Fibroblast of lung (primary cell): Measurements from ENCODE around the gene ETNK2. TPM values are rescaled to one million over a fixed set of nuclear protein-coding genes. Genes with fewer than 3 reads are reported as not detected.

Experiments
- DNase-seq, 2 donors: peaks; one replicate each; pipeline versions ENCODE4 v3.0.0 to v3.0.0-alpha.2; 2010; ENCODE audit warnings: low read depth in 2 of 2
- H2AFZ ChIP-seq: 2 replicates; pipeline ENCODE4 v1.5.1; 2012; ENCODE audit warnings: low read length, control low read depth, inconsistent platforms
- H3K27ac ChIP-seq: 2 replicates; pipeline ENCODE4 v1.5.1; 2011; ENCODE audit warnings: low read length, control low read depth; ENCODE audit not compliant: insufficient read depth
- H3K27me3 ChIP-seq: 2 replicates; pipeline ENCODE4 v1.5.1; 2011; ENCODE audit warnings: mild to moderate bottlenecking, low read length; ENCODE audit not compliant: control insufficient read depth, insufficient read depth
- H3K36me3 ChIP-seq: 2 replicates; pipeline ENCODE4 v1.5.1; 2011; ENCODE audit warnings: low read length; ENCODE audit not compliant: control insufficient read depth, insufficient read depth
- H3K4me1 ChIP-seq: 2 replicates; pipeline ENCODE4 v1.5.1; 2011; ENCODE audit warnings: low read length; ENCODE audit not compliant: control insufficient read depth, insufficient read depth; ENCODE audit errors: extremely low read depth
- H3K4me2 ChIP-seq: 2 replicates; pipeline ENCODE4 v1.5.1; 2011; ENCODE audit warnings: low read length, control low read depth; ENCODE audit not compliant: insufficient read depth; ENCODE audit errors: extremely low read depth
- H3K4me3 ChIP-seq, 4 experiments: fragments of 200-600 bp in 1 of 4; sonication (generic) in 1 of 4; replicated peaks in 1 of 4; 2 replicates each; pipeline ENCODE4 v1.5.1; 2011 to 2016; ENCODE audit warnings: low read length in 4 of 4, low read depth in 3 of 4, mild to moderate bottlenecking in 3 of 4, control low read depth in 2 of 4, inconsistent platforms in 1 of 4, mixed read lengths in 1 of 4; ENCODE audit not compliant: insufficient read depth in 1 of 4; ENCODE audit errors: control extremely low read depth in 1 of 4
- H3K79me2 ChIP-seq: 2 replicates; pipeline ENCODE4 v1.5.1; 2012; ENCODE audit warnings: mild to moderate bottlenecking, low read length, inconsistent platforms; ENCODE audit not compliant: control insufficient read depth, insufficient read depth
- H3K9ac ChIP-seq: 2 replicates; pipeline ENCODE4 v1.5.1; 2011; ENCODE audit warnings: mild to moderate bottlenecking, low read length, control low read depth; ENCODE audit not compliant: insufficient read depth
- H3K9me3 ChIP-seq: 2 replicates; pipeline ENCODE4 v1.5.1; 2012; ENCODE audit warnings: low read depth, low read length; ENCODE audit not compliant: control insufficient read depth, insufficient read depth
- H4K20me1 ChIP-seq: 2 replicates; pipeline ENCODE4 v1.5.1; 2011; ENCODE audit warnings: low read length; ENCODE audit not compliant: control insufficient read depth, insufficient read depth; ENCODE audit errors: extremely low read depth
- EZH2 ChIP-seq: IDR thresholded peaks from 2 replicates; pipeline ENCODE4 v1.5.1; 2012; ENCODE audit warnings: low read length, control low read depth, mild to moderate bottlenecking; ENCODE audit errors: missing control alignments
- polyA plus RNA-seq, 2 donors: library from polyadenylated mRNA; depleted of rRNA in 1 of 2; stranded (reverse) in 1 of 2; unstranded in 1 of 2; fragments of >200 nt; gene quantifications; 2 replicates each; pipeline ENCODE4 v1.2.1, GENCODE V29; 2011 to 2012; ENCODE audit warnings: missing spikeins in 1 of 2
- total RNA-seq: library from RNA; depleted of rRNA; stranded (reverse); fragments of >200 nt; gene quantifications from 2 replicates; pipeline ENCODE4 v1.2.1, GENCODE V29; 2014
- TF ChIP-seq, protein P1 (sequence below), 2 donors: IDR thresholded peaks in 1 of 2; conservative IDR thresholded peaks in 1 of 2; 1 replicate in 1 of 2; 2 replicates in 1 of 2; pipeline ENCODE4 v1.5.1; 2011 to 2012; ENCODE audit warnings: low read length in 2 of 2, control low read depth in 1 of 2, inconsistent platforms in 1 of 2, low read depth in 1 of 2, mild to moderate bottlenecking in 1 of 2

The ETNK2 gene
- total and polyA plus RNA-seq, 2 donors (not counting 1 experiment from before 2014, with no cell fraction given), result 1.7 to 4.0 TPM

DNA sequence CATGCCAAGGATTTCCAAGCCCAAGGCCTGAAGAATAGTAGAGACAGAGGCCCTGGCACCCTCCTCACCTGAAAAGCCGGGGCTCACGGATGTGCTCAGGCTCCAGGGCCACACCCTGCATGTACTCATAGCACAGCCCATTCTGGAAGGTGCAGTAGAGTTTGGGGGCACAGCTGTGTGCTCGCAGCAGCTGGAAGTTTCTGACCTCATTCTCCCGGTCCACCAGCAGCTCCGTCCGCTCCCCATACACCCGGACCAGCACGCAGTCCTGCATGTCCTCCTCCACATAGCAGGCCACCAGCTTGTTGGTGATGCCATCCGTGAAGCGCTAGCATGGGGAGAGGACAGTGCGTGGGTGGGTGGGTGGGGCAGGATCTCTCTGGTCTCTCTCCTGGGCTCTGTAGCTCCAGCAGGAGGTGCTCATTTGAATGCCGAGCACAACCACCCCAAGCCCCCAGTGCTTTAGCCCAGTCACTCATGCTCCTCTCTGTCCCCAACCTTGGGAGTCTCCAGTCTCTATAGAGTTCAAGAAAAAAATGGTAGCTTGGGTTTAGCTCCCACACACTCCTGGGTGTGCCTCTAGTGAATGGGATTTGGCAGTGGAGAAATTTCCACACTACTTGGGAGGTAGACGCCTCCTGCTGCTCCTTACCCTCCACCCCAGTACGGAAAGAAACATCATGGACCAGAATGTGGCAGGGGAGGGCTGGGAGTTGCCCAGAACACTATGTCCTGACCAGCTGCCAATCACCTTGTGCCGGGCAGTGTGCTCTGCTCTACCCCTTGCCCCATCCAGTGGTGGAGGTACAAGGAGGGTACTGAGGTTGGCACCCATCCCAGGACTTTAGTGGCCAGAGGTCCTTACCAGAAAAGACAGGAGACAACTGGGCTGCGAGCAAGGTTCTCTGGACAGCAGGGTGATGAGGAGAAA, 1.9 kb downstream of the ETNK2 start:
- Histone ChIP-seq H3K9me3 (no peaks in the 10 kb centered on the region), H3K79me2 (no peaks in the 10 kb centered on the region), H3K4me1 (no peaks in the 10 kb centered on the region), H3K4me2 (no peak overlapping the region), H3K27ac (no peak overlapping the region), H2AFZ (no peak overlapping the region), H3K27me3 (peaks cover 29% of the 10 kb centered on the region), H3K9ac (no peak overlapping the region), H4K20me1 (no peaks in the 10 kb centered on the region), H3K36me3 (no peaks in the 10 kb centered on the region), H3K4me3 (no peak overlapping the region)
- no peak for TF ChIP-seq EZH2
- TF ChIP-seq, protein P1, sequence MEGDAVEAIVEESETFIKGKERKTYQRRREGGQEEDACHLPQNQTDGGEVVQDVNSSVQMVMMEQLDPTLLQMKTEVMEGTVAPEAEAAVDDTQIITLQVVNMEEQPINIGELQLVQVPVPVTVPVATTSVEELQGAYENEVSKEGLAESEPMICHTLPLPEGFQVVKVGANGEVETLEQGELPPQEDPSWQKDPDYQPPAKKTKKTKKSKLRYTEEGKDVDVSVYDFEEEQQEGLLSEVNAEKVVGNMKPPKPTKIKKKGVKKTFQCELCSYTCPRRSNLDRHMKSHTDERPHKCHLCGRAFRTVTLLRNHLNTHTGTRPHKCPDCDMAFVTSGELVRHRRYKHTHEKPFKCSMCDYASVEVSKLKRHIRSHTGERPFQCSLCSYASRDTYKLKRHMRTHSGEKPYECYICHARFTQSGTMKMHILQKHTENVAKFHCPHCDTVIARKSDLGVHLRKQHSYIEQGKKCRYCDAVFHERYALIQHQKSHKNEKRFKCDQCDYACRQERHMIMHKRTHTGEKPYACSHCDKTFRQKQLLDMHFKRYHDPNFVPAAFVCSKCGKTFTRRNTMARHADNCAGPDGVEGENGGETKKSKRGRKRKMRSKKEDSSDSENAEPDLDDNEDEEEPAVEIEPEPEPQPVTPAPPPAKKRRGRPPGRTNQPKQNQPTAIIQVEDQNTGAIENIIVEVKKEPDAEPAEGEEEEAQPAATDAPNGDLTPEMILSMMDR (conservative IDR thresholded peaks at IDR 0.05 in 1 of 2, IDR thresholded peaks at IDR 0.05 in 1 of 2; ENCODE audit: low read depth in 1 of 2, low read length in 2 of 2), result no peak
- DNase-seq, result no peak

- H3K4me3 ChIP-seq, result no peak overlapping the region
- no peak for TF ChIP-seq EZH2
- TF ChIP-seq, protein P1 (conservative IDR thresholded peaks at IDR 0.05 in 1 of 2, IDR thresholded peaks at IDR 0.05 in 1 of 2; ENCODE audit: low read depth in 1 of 2, low read length in 2 of 2), result no peak
- no peaks in the 10 kb centered on the region for H3K9me3 ChIP-seq
- no peak overlapping the region for H3K4me2 ChIP-seq
- DNase-seq, result no peak
- H3K79me2 ChIP-seq, result no peaks in the 10 kb centered on the region
- no peaks in the 10 kb centered on the region for H3K4me1 ChIP-seq
- H4K20me1 ChIP-seq, result no peaks in the 10 kb centered on the region
- H3K36me3 ChIP-seq, result no peaks in the 10 kb centered on the region
- no peak overlapping the region for H2AFZ ChIP-seq
- H3K27ac ChIP-seq, result no peak overlapping the region
- peaks cover 27% of the 10 kb centered on the region for H3K27me3 ChIP-seq
- H3K9ac ChIP-seq, result no peak overlapping the region
Measured at GRCh38 chr1:204149107-204149506, 2.7 kb downstream of the ETNK2 start.

- no peaks in the 10 kb centered on the region for H3K79me2 ChIP-seq
- no peak overlapping the region for H3K4me3 ChIP-seq
- TF ChIP-seq EZH2, result no peak
- TF ChIP-seq, protein P1 (conservative IDR thresholded peaks at IDR 0.05 in 1 of 2, IDR thresholded peaks at IDR 0.05 in 1 of 2; ENCODE audit: low read depth in 1 of 2, low read length in 2 of 2), result no peak
- no peaks in the 10 kb centered on the region for H3K4me1 ChIP-seq
- H3K27me3 ChIP-seq, result peaks cover 23% of the 10 kb centered on the region
- H3K4me2 ChIP-seq, result no peak overlapping the region
- no peak for DNase-seq
- H4K20me1 ChIP-seq, result no peaks in the 10 kb centered on the region
- no peaks in the 10 kb centered on the region for H3K36me3 ChIP-seq
- no peak overlapping the region for H3K27ac ChIP-seq
- no peak overlapping the region for H2AFZ ChIP-seq
- H3K9me3 ChIP-seq, result no peaks in the 10 kb centered on the region
- no peak overlapping the region for H3K9ac ChIP-seq
Measured at GRCh38 chr1:204147406-204148383, 4.1 kb downstream of the ETNK2 start.
